GM12878 (cell line): Measurements from ENCODE around the gene SCARB1. TPM values are rescaled to one million over a fixed set of nuclear protein-coding genes. Genes with fewer than 3 reads are reported as not detected.

Experiments used
- CBX3 ChIP-seq: fragments of 200-600 bp; sonication (generic); IDR thresholded peaks from 2 replicates; pipeline ENCODE4 v1.6.1; 2016; ENCODE audit warnings: low read depth, borderline replicate concordance
- HDAC6 ChIP-seq: fragments of 200-600 bp; sonication (generic); IDR thresholded peaks from one replicate; pipeline ENCODE4 v1.8.0; 2017; ENCODE audit warnings: antibody characterized with exemption; ENCODE audit not compliant: unreplicated experiment
- JUNB ChIP-seq: IDR thresholded peaks from 2 replicates; pipeline ENCODE4 v1.6.1; 2016; ENCODE audit warnings: antibody characterized with exemption, mild to moderate bottlenecking
- KDM1A ChIP-seq: fragments of 200-600 bp; sonication (generic); IDR thresholded peaks from 2 replicates; pipeline ENCODE4 v1.6.1; 2016; ENCODE audit warnings: borderline replicate concordance
- NBN ChIP-seq: fragments of 450-650 bp; IDR thresholded peaks from 2 replicates; pipeline ENCODE4 v1.6.1; 2016
- NFIC ChIP-seq: IDR thresholded peaks from 2 replicates; pipeline ENCODE4 v1.6.1; 2012; ENCODE audit warnings: low read depth, mild to moderate bottlenecking, inconsistent platforms, low read length, moderate library complexity
- NFXL1 ChIP-seq: fragments of 450-650 bp; IDR thresholded peaks from 2 replicates; pipeline ENCODE4 v1.6.1; 2017; ENCODE audit warnings: antibody characterized with exemption, mild to moderate bottlenecking, borderline replicate concordance
- RCOR1 ChIP-seq: conservative IDR thresholded peaks from 2 replicates; pipeline ENCODE4 v1.6.1; 2012; ENCODE audit warnings: low read depth, low read length, improper control_type of control experiment
- TCF3 ChIP-seq: IDR thresholded peaks from 2 replicates; pipeline ENCODE4 v1.6.1; 2012; ENCODE audit warnings: low read depth, mild to moderate bottlenecking, low read length, borderline replicate concordance; ENCODE audit not compliant: insufficient read depth
- ZBED1 ChIP-seq: IDR thresholded peaks from 2 replicates; pipeline ENCODE4 v1.6.1; 2016; ENCODE audit warnings: borderline replicate concordance
- ZSCAN29 ChIP-seq: fragments of 450-650 bp; IDR thresholded peaks from 2 replicates; pipeline ENCODE4 v1.6.1; 2017; ENCODE audit warnings: mild to moderate bottlenecking, moderate library complexity
- polyA plus RNA-seq, 11 experiments: library from polyadenylated mRNA; depleted of rRNA in 4 of 11; unstranded in 6 of 11; stranded (reverse) in 5 of 11; fragments of >200 nt; fragmentation: Nextera tagmentation in 4 of 11; fragmentation: Illumina TruSeq in 1 of 11; extraction: Ambion mirVana in 4 of 11; extraction: Trizol in 1 of 11; gene quantifications; 1 replicate in 1 of 11; 2 replicates in 10 of 11; pipeline versions ENCODE4 v1.2.1 to v1.2.3, GENCODE V29; 2011 to 2016; ENCODE audit warnings: inconsistent platforms in 2 of 11, missing spikeins in 2 of 11, low read depth in 1 of 11
- total RNA-seq, 4 experiments: library from RNA; depleted of rRNA in 3 of 4; stranded (reverse); fragments of >200 nt in 3 of 4; fragmentation: Illumina TruSeq in 1 of 4; extraction: Trizol in 1 of 4; gene quantifications; 2 replicates each; pipeline versions ENCODE4 v1.2.1 to v1.2.3, GENCODE V29; 2013 to 2021
- TF ChIP-seq, protein P1 (sequence below): fragments of 150-350 bp; IDR thresholded peaks from 2 replicates; pipeline ENCODE4 v1.6.1; 2014; ENCODE audit warnings: mild to moderate bottlenecking, low read depth, low read length
- TF ChIP-seq, protein P2 (sequence below): IDR thresholded peaks from 2 replicates; pipeline ENCODE4 v1.6.1; 2011; ENCODE audit warnings: borderline replicate concordance, low read depth, mild to moderate bottlenecking, moderate library complexity, mixed read lengths, low read length; ENCODE audit not compliant: insufficient read depth; ENCODE audit errors: extremely low read length
- TF ChIP-seq, protein P3 (sequence below): fragments of 450-650 bp; IDR thresholded peaks from 2 replicates; pipeline ENCODE4 v1.6.1; 2016; ENCODE audit warnings: mild to moderate bottlenecking
- TF ChIP-seq, protein P4 (sequence below): IDR thresholded peaks from 2 replicates; pipeline ENCODE4 v1.6.1; 2011; ENCODE audit warnings: mild to moderate bottlenecking, low read depth, low read length, moderate library complexity; ENCODE audit not compliant: insufficient replicate concordance
- TF ChIP-seq, protein P5 (sequence below): IDR thresholded peaks from 2 replicates; pipeline ENCODE4 v1.6.1; 2011; ENCODE audit warnings: low read depth, low read length, improper control_type of control experiment, borderline replicate concordance
- TF ChIP-seq, protein P6 (sequence below): fragments of 450-650 bp; IDR thresholded peaks from 2 replicates; pipeline ENCODE4 v1.6.1; 2017; ENCODE audit warnings: mild to moderate bottlenecking, moderate library complexity
- TF ChIP-seq, protein P7 (sequence below): fragments of 450-650 bp; IDR thresholded peaks from 2 replicates; pipeline ENCODE4 v1.6.1; 2017; ENCODE audit warnings: borderline replicate concordance

The SCARB1 gene
- total and polyA plus RNA-seq, 10 of the 15 experiments (the other 5 are each of a cell fraction or from before 2014, with no cell fraction given), result 0.34 to 104 (median 63.1) TPM

DNA sequence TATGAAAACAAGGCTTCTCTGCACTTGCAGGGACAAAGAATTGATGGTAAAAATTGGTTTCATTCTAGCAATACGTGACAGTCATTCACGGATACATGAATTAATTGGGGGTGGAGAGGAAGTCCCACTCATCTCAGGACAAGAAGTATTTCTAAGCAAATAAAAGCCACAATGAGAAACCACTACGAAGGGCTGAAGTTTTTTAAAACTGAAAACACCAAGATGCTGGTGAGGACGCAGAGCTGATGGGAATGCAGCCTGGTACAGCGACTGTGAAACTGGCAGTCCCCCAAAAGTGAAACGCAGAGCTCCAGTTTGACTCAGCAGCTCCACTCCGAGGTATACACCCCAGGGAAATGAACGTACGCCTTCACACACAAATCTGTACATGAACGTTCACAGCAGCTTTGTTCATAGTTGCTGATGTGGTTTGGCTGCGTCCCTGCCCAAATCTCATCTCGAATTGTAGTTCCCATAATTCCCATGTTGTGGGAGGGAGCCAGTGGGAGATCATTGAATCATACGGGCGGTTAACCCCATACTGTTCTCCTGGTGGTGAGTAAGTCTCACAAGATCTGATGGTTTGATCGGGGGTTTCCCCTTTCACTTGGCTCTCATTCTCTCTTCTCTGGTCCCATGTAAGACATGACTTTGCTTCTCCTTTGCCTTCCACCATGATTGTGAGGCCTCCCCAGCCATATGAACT lies 89.0 kb downstream of the SCARB1 start (continued):
- TF ChIP-seq, protein P1, sequence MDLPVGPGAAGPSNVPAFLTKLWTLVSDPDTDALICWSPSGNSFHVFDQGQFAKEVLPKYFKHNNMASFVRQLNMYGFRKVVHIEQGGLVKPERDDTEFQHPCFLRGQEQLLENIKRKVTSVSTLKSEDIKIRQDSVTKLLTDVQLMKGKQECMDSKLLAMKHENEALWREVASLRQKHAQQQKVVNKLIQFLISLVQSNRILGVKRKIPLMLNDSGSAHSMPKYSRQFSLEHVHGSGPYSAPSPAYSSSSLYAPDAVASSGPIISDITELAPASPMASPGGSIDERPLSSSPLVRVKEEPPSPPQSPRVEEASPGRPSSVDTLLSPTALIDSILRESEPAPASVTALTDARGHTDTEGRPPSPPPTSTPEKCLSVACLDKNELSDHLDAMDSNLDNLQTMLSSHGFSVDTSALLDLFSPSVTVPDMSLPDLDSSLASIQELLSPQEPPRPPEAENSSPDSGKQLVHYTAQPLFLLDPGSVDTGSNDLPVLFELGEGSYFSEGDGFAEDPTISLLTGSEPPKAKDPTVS, result peak; percentile 27; the same call in 1 of the 2 replicates
- TF ChIP-seq HDAC6 (no peak), KDM1A (no peak), NFXL1 (no peak), CBX3 (no peak), NBN (peak; percentile 95), JUNB (peak; percentile 98), TCF3 (peak; percentile 74), RCOR1 (peak; percentile 71; the same call in 1 of the 2 replicates), ZSCAN29 (peak; percentile 67; the same call in 1 of the 2 replicates), ZBED1 (peak; percentile 96), NFIC (peak; percentile 99)
- TF ChIP-seq, protein P2, sequence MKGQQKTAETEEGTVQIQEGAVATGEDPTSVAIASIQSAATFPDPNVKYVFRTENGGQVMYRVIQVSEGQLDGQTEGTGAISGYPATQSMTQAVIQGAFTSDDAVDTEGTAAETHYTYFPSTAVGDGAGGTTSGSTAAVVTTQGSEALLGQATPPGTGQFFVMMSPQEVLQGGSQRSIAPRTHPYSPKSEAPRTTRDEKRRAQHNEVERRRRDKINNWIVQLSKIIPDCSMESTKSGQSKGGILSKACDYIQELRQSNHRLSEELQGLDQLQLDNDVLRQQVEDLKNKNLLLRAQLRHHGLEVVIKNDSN, result no peak
- TF ChIP-seq, protein P3, sequence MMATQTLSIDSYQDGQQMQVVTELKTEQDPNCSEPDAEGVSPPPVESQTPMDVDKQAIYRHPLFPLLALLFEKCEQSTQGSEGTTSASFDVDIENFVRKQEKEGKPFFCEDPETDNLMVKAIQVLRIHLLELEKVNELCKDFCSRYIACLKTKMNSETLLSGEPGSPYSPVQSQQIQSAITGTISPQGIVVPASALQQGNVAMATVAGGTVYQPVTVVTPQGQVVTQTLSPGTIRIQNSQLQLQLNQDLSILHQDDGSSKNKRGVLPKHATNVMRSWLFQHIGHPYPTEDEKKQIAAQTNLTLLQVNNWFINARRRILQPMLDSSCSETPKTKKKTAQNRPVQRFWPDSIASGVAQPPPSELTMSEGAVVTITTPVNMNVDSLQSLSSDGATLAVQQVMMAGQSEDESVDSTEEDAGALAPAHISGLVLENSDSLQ, result peak; percentile 80; the same call in 1 of the 2 replicates
- TF ChIP-seq, protein P4, sequence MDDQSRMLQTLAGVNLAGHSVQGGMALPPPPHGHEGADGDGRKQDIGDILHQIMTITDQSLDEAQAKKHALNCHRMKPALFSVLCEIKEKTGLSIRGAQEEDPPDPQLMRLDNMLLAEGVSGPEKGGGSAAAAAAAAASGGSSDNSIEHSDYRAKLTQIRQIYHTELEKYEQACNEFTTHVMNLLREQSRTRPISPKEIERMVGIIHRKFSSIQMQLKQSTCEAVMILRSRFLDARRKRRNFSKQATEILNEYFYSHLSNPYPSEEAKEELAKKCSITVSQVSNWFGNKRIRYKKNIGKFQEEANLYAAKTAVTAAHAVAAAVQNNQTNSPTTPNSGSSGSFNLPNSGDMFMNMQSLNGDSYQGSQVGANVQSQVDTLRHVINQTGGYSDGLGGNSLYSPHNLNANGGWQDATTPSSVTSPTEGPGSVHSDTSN, result no peak
- TF ChIP-seq, protein P5, sequence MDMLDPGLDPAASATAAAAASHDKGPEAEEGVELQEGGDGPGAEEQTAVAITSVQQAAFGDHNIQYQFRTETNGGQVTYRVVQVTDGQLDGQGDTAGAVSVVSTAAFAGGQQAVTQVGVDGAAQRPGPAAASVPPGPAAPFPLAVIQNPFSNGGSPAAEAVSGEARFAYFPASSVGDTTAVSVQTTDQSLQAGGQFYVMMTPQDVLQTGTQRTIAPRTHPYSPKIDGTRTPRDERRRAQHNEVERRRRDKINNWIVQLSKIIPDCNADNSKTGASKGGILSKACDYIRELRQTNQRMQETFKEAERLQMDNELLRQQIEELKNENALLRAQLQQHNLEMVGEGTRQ, result no peak
- TF ChIP-seq, protein P6, sequence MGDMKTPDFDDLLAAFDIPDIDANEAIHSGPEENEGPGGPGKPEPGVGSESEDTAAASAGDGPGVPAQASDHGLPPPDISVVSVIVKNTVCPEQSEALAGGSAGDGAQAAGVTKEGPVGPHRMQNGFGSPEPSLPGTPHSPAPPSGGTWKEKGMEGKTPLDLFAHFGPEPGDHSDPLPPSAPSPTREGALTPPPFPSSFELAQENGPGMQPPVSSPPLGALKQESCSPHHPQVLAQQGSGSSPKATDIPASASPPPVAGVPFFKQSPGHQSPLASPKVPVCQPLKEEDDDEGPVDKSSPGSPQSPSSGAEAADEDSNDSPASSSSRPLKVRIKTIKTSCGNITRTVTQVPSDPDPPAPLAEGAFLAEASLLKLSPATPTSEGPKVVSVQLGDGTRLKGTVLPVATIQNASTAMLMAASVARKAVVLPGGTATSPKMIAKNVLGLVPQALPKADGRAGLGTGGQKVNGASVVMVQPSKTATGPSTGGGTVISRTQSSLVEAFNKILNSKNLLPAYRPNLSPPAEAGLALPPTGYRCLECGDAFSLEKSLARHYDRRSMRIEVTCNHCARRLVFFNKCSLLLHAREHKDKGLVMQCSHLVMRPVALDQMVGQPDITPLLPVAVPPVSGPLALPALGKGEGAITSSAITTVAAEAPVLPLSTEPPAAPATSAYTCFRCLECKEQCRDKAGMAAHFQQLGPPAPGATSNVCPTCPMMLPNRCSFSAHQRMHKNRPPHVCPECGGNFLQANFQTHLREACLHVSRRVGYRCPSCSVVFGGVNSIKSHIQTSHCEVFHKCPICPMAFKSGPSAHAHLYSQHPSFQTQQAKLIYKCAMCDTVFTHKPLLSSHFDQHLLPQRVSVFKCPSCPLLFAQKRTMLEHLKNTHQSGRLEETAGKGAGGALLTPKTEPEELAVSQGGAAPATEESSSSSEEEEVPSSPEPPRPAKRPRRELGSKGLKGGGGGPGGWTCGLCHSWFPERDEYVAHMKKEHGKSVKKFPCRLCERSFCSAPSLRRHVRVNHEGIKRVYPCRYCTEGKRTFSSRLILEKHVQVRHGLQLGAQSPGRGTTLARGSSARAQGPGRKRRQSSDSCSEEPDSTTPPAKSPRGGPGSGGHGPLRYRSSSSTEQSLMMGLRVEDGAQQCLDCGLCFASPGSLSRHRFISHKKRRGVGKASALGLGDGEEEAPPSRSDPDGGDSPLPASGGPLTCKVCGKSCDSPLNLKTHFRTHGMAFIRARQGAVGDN, result no peak
- TF ChIP-seq, protein P7, sequence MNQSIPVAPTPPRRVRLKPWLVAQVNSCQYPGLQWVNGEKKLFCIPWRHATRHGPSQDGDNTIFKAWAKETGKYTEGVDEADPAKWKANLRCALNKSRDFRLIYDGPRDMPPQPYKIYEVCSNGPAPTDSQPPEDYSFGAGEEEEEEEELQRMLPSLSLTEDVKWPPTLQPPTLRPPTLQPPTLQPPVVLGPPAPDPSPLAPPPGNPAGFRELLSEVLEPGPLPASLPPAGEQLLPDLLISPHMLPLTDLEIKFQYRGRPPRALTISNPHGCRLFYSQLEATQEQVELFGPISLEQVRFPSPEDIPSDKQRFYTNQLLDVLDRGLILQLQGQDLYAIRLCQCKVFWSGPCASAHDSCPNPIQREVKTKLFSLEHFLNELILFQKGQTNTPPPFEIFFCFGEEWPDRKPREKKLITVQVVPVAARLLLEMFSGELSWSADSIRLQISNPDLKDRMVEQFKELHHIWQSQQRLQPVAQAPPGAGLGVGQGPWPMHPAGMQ, result no peak
